Pancreas (tissue), 10 donors: ENCODE results near the gene OLA1. TPM values are rescaled to one million over a fixed set of nuclear protein-coding genes. Genes with fewer than 3 reads are reported as not detected.

Experiments used
- ATAC-seq, 4 donors: fragments of 200-7000 bp; cut with Tn5 transposase; one replicate each; pipeline versions ENCODE4 v1.8.0 to v1.9.1; 2020; ENCODE audit warnings: mild to moderate bottlenecking in 4 of 4, moderate library complexity in 4 of 4
- DNase-seq, 6 donors: peaks; one replicate each; pipeline ENCODE4 v3.0.0-alpha.2; 2020
- FAIRE-seq: peaks from 2 replicates; lab custom pipeline; 2012; peaks lifted over from hg19 to GRCh38; lab: Jason Lieb, UNC
- H3K27ac ChIP-seq, 4 donors: fragments of 200-600 bp; sonication (generic); 1 replicate in 3 of 4; 2 replicates in 1 of 4; pipeline versions ENCODE4 v1.5.0 to v1.8.0; 2020
- H3K27me3 ChIP-seq, 4 donors: fragments of 200-600 bp; one replicate each; pipeline ENCODE4 v1.8.0; 2021
- H3K36me3 ChIP-seq, 3 donors: fragments of 200-600 bp; sonication (generic) in 1 of 3; one replicate each; pipeline versions ENCODE4 v1.5.0 to v1.8.0; 2020 to 2021
- H3K4me1 ChIP-seq, 3 donors: fragments of 200-600 bp; one replicate each; pipeline ENCODE4 v1.8.0; 2021
- H3K4me3 ChIP-seq, 4 donors: fragments of 200-600 bp; sonication (generic) in 2 of 4; one replicate each; pipeline versions ENCODE4 v1.5.0 to v1.8.0; 2020 to 2021
- H3K9me3 ChIP-seq, 4 donors: fragments of 200-600 bp; one replicate each; pipeline ENCODE4 v1.8.0; 2021
- CTCF ChIP-seq, 4 donors: fragments of 200-600 bp; sonication (generic) in 3 of 4; IDR thresholded peaks; one replicate each; pipeline versions ENCODE4 v1.5.0 to v1.8.0; 2021; ENCODE audit warnings: antibody characterized with exemption in 4 of 4
- WGBS, 2 donors: extraction: QIAGEN DNeasy Blood & Tissue Kit; methylation state at CpG; one replicate each; pipeline ENCODE4 v1.1.7; 2013; 5-methylcytosine and 5-hydroxymethylcytosine counted together
- intact Hi-C, 3 donors: fragments of 100-400 bp; cut with DNase I; formaldehyde crosslinking; loops; one replicate each; pipeline versions ENCODE4 v1.11.1 to v1.14.2; 2022
- polyA plus RNA-seq, 2 donors: library from polyadenylated mRNA; stranded (reverse); fragments of 200-250 nt; gene quantifications; one replicate each; pipeline ENCODE4 v1.2.3, GENCODE V29; 2013
- total RNA-seq, 6 donors: library from RNA; stranded (reverse); fragmentation: NEBNext Ultra II Directional in 4 of 6; extraction: Animal tissue kit (Norgen Biotek cat#: 25700) in 4 of 6; gene quantifications; one replicate each; pipeline versions ENCODE4 v1.2.1 to v1.2.4, GENCODE V29; 2021 to 2023
- donor health status: healthy with polysubstance abuse.
- donor health status: DM: no; HTN: no; CAD: no; lungs with moderate emphysema.
- donor health status: DM: no; HTN: no; CAD: no.
- donor health status: control.
- donor health status: control.
- donor health status: Bipolar disorder and iron deficiency.
- donor health status: DM: yes; HTN: yes; CAD: no.
- donor health status: DM: no; HTN: no; CAD: no.
- donor health status: DM: no; HTN: no; CAD: no.
- donor health status: DM: yes; HTN: yes; CAD: no.

The OLA1 gene
- total and polyA plus RNA-seq, 8 donors: 29.1 to 55.8 (median 43.1) TPM

DNA sequence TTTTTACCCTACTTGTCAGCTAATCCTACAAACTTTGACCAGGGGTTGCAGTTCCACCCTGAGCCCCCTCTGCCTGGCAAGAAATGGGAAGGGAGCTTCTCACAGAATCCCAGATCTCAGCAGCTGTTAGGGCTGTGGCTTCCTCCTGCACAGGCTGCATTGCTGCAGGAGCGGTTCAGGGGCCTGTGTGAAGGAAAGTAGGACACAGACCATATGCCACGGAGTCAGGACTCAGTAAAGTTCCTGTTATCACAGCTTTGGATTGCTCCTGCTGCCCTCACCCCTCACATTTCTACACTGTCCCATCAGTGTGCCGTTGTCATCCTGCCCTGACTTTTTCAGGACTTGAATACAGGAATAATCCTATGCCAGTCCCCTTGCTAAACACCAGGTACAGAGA is 220.4 kb downstream of the OLA1 start:
- Histone ChIP-seq H3K4me1 (no peaks in the 10 kb centered on the region), H3K27ac (no peak overlapping the region), H3K27me3 (no peaks in the 10 kb centered on the region), H3K36me3 (no peaks in the 10 kb centered on the region), H3K9me3 (no peaks in the 10 kb centered on the region), H3K4me3 (no peak overlapping the region)
- intact Hi-C loops: no loop called here
- ATAC-seq: no peak
- DNase-seq: no peak
- TF ChIP-seq CTCF (IDR thresholded peaks at IDR 0.05): no peak
- 70 to 75% methylated on average over 3 of the region's 3 CpGs for WGBS, 2 donors
- no peak for FAIRE-seq

DNA sequence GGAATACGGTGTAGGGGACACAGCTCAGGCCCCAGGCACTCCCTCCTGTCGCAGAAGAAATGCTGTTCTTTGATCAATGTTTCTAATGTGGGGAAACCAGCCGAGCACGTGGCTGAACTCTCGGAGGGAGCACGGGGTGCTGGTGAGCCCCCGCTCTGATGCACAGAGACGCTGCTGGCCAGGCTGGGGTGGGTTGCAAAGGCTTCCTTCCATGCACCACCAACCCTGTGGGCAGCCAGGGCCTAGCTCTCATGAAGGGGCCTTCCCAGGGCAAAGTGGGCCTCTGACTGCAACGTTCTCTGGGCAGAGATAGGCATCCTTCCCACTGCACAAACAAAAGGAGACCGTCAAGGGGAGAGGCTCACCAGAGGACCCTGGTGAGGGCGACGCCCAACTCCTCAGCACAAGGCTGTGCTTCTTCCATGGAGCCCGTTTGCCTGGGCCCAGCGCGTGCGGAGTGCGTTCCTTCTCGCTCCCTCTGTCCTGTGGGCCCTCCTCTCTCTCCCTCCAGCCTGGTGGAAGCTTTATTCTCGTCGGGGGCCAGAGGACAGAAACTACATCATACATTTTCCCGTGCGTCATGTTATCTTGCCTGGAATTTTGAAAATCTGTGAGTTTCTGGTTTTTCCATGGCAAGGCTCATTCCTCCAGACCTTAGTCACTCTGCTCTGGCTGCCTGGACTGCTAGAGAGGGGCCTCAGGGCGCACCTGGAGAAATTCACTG is 222.0 kb downstream of the OLA1 start:
- Histone ChIP-seq H3K4me1 (no peaks in the 10 kb centered on the region), H3K27me3 (no peaks in the 10 kb centered on the region), H3K27ac (peak overlapping the region in 2 of 4 donors; percentile 28 to 52), H3K4me3 (no peak overlapping the region), H3K9me3 (no peaks in the 10 kb centered on the region), H3K36me3 (no peaks in the 10 kb centered on the region)
- 87 to 91% methylated on average over 23 of the region's 23 CpGs for WGBS, 2 donors
- DNase-seq: no peak
- FAIRE-seq: no peak
- ATAC-seq: no peak
- no peak for TF ChIP-seq CTCF (IDR thresholded peaks at IDR 0.05)
- intact Hi-C loops: no loop called here

GRCh38 chr2:174025271-174026121 is 222.8 kb downstream of the OLA1 start:
- DNase-seq: peak in 2 of 6 donors; percentile 25 to 68
- peak in 3 of 4 donors; percentile 71 to 79 (median 73) for ATAC-seq
- no peak for FAIRE-seq
- intact Hi-C loops: no loop called here
- Histone ChIP-seq H3K9me3 (no peaks in the 10 kb centered on the region), H3K27me3 (no peaks in the 10 kb centered on the region), H3K27ac (peak overlapping the region in 2 of 4 donors; percentile 50 to 52), H3K36me3 (no peaks in the 10 kb centered on the region), H3K4me3 (no peak overlapping the region), H3K4me1 (no peaks in the 10 kb centered on the region)
- no peak for TF ChIP-seq CTCF (IDR thresholded peaks at IDR 0.05)
- 89 to 91% methylated on average over 47 of the region's 47 CpGs for WGBS, 2 donors

- no peaks in the 10 kb centered on the region for H3K4me1 ChIP-seq
- H3K4me3 ChIP-seq: no peak overlapping the region
- intact Hi-C loops: no loop called here
- FAIRE-seq (no peak), DNase-seq (peak in 2 of 6 donors; percentile 42 to 50), ATAC-seq (peak in 3 of 4 donors; percentile 45 to 59 (median 50))
- H3K36me3 ChIP-seq: no peaks in the 10 kb centered on the region
- WGBS, 2 donors: 73 to 77% methylated on average over 14 of the region's 14 CpGs
- peak overlapping the region in 2 of 4 donors; percentile 46 to 50 for H3K27ac ChIP-seq
- H3K9me3 ChIP-seq: no peaks in the 10 kb centered on the region
- no peak for TF ChIP-seq CTCF (IDR thresholded peaks at IDR 0.05)
- no peaks in the 10 kb centered on the region for H3K27me3 ChIP-seq
Measured at GRCh38 chr2:174024524-174025270, 223.6 kb downstream of the OLA1 start.
